HG02623 (cell line): ENCODE results near the gene TANK.
A peak's percentile ranks its signal among the peaks of the same experiment; 100 is the strongest.

Source experiments
- ATAC-seq: cut with Tn5 transposase; IDR thresholded peaks from one replicate; pipeline ENCODE4 v1.9.1; 2021; ENCODE audit warnings: moderate library complexity; ENCODE audit not compliant: unreplicated experiment

Gene TANK

GRCh38 chr2:161223139-161223732, 63.0 kb downstream of the TANK start:
- no peak for ATAC-seq

GRCh38 chr2:161228511-161229240, 68.4 kb downstream of the TANK start:
- ATAC-seq = no peak

- ATAC-seq = no peak
These were observed 70.7 kb downstream of the TANK start for GRCh38 chr2:161230959-161231358.

- no peak for ATAC-seq
These were observed 72.3 kb downstream of the TANK start for GRCh38 chr2:161232571-161232970.

GRCh38 chr2:161233858-161234431, 73.7 kb downstream of the TANK start:
- ATAC-seq = no peak

GRCh38 chr2:161234627-161235026, 74.4 kb downstream of the TANK start:
- no peak for ATAC-seq

- ATAC-seq = peak; percentile 55
These were observed 77.4 kb downstream of the TANK start for GRCh38 chr2:161237392-161238264.

- ATAC-seq = no peak
These were observed 78.0 kb downstream of the TANK start for GRCh38 chr2:161238265-161238559.

GRCh38 chr2:161238560-161239325, 78.5 kb downstream of the TANK start:
- peak; percentile 24 for ATAC-seq

GRCh38 chr2:161239326-161240109, 79.3 kb downstream of the TANK start:
- ATAC-seq = no peak

- ATAC-seq = no peak
These were observed 81.7 kb downstream of the TANK start for GRCh38 chr2:161241894-161242293.

GRCh38 chr2:161243312-161243711, 83.1 kb downstream of the TANK start:
- ATAC-seq = peak; percentile 29

- ATAC-seq = no peak
These were observed 83.7 kb downstream of the TANK start for GRCh38 chr2:161243905-161244304.

- ATAC-seq = peak; percentile 85
These were observed 84.4 kb downstream of the TANK start for GRCh38 chr2:161244387-161245260.

GRCh38 chr2:161245261-161245553, 85.0 kb downstream of the TANK start:
- ATAC-seq = no peak

- ATAC-seq = no peak
These were observed 85.4 kb downstream of the TANK start for GRCh38 chr2:161245671-161246070.

GRCh38 chr2:161246281-161246680, 86.1 kb downstream of the TANK start:
- no peak for ATAC-seq

GRCh38 chr2:161250864-161251436, 90.7 kb downstream of the TANK start:
- peak; percentile 56 for ATAC-seq
